ENCODE data around the gene STAT5B.

STAT5B gene

DNA sequence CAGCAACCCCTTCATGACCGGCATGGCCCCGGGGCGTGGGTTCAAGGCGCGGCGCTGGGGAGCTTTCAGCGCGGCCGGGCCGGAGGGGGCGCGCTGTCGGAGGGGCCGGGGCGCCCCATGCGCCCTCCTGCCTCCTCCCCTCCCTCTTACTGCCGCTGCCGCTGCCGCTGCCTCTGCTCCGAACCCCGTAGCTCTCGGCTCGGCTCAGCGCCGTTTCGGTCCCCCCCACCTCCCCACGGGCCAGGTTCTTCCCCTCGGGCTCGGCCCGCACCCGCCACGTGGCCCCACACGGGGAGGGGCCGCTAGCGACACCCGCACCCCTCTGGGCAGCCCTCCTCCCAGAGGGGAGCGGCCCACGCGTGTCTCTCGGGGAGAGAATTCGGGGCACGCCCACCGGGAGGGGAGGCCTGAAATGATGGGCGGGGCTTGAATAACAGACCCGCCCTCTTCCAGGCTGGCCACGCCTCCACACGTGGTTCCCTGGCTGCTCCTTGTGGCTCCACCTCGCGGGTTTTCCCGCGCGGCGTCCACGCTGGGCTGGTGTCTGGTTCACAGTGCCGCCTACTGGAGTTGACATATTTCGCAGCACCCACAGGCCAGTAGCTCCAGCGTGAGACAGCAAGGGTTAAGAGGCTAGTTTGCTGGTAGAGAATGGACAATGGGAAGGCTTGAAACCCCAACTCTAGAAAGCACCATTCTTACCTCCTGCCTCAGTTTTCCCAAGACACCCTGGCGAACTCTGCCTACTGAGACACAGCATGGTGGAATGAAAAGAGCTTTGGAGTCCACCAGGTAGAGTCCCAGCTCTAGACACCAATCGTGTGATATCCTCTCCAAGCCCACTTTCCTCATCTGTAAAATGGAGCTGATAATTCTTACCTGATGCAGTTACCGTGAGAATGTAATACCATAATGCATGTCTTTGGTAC, 95.0 kb downstream of the STAT5B start, which contains the start of gene KCNH4:
Gene KCNH4, minus strand, starts transcription at position 221 of the 929 bp plus-strand sequence. Its CDS starts 197 bp downstream, at position 24.
- in situ Hi-C loops (cut with HindIII; ENCODE audit: low sequenced_read_pairs) = no loop called here
- H3K4me3 ChIP-seq (ENCODE audit: low read depth, low read length) = no peak within 1 kb of the TSS
- no peak for DNase-seq (ENCODE audit: low read depth)
- TF ChIP-seq, protein P1, sequence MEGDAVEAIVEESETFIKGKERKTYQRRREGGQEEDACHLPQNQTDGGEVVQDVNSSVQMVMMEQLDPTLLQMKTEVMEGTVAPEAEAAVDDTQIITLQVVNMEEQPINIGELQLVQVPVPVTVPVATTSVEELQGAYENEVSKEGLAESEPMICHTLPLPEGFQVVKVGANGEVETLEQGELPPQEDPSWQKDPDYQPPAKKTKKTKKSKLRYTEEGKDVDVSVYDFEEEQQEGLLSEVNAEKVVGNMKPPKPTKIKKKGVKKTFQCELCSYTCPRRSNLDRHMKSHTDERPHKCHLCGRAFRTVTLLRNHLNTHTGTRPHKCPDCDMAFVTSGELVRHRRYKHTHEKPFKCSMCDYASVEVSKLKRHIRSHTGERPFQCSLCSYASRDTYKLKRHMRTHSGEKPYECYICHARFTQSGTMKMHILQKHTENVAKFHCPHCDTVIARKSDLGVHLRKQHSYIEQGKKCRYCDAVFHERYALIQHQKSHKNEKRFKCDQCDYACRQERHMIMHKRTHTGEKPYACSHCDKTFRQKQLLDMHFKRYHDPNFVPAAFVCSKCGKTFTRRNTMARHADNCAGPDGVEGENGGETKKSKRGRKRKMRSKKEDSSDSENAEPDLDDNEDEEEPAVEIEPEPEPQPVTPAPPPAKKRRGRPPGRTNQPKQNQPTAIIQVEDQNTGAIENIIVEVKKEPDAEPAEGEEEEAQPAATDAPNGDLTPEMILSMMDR (IDR thresholded peaks at IDR 0.05; ENCODE audit: low read depth, low read length, missing control alignments) = peak; percentile 37

DNA sequence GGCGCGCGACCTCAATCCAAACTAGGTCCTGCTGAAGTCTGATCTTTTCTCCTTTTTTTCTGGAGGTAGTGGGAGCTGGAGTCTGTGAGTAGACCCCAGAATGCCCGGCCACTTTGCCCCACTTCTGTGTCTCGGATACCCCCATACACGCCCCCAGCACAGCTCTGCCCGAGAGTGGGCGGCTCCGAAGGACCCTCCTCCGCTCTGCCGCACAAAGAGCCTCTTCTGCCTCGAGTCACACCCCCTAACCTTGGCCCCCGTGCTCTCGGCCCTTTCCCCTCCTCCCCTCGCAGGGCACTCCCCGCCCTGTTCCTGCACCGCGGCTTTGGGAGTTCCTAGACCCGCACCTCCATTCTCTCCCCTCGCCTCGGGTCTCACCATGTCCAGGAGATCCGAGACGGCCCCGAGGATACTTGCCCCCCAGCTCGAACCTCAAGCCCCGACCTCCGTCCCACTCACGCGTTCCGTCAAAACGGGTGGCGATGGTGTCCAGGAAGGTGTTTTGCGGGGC, 95.7 kb downstream of the STAT5B start:
- no peak overlapping the region for H3K4me3 ChIP-seq (ENCODE audit: low read depth, low read length)
- no peak for DNase-seq (ENCODE audit: low read depth)
- in situ Hi-C loops (cut with HindIII; ENCODE audit: low sequenced_read_pairs) = no loop called here
- TF ChIP-seq, protein P1 (IDR thresholded peaks at IDR 0.05; ENCODE audit: low read depth, low read length, missing control alignments) = no peak

DNA sequence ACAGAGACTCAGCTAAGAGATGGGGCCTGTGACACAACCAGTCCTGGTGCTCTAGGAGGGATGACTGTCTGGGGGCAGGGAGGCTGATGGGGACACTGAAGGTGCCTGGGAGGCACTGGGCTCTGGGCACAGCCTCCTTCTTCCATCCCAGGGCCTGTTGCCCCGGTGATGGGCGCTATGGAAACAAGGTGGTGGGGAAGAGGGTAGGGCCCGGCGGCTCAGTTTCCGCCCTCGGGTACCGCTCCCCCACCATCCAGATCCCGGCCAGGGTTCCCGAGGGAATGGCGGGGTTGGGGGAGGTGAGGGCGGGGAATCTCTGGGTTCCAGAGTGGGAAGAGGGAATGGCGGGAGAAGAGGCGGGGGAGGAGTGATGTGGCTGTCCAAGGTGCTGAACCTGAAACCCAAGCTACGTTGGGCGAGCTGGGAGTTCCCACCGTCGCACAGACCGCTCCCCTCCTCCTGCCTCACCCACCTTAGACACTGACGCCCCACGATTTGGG, 96.2 kb downstream of the STAT5B start:
- H3K4me3 ChIP-seq (ENCODE audit: low read depth, low read length) = no peak overlapping the region
- in situ Hi-C loops (cut with HindIII; ENCODE audit: low sequenced_read_pairs) = no loop called here
- TF ChIP-seq, protein P1 (IDR thresholded peaks at IDR 0.05; ENCODE audit: low read depth, low read length, missing control alignments) = no peak
- no peak for DNase-seq (ENCODE audit: low read depth)

DNA sequence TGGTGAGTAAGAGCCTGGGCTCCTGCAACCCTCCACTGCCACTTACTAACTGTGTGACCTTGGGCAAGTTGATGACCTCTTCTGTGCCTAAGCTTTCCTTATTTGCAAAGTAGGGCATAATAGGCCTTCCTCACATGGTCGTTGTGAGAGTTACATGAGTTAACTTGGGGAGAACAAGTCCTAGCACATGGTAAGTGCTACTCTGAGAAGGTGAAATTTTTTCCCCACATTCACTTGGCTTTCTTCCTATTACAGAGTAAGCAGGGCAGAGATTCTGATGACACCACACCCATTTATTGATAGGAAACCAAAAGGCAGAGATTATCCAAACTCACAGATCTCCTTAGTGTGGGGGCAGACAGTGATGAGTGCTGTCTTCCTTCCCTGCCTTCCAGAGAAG, 96.9 kb downstream of the STAT5B start:
- DNase-seq (ENCODE audit: low read depth) = no peak
- no peak overlapping the region for H3K4me3 ChIP-seq (ENCODE audit: low read depth, low read length)
- TF ChIP-seq, protein P1 (IDR thresholded peaks at IDR 0.05; ENCODE audit: low read depth, low read length, missing control alignments) = no peak
- in situ Hi-C loops (cut with HindIII; ENCODE audit: low sequenced_read_pairs) = no loop called here

DNA sequence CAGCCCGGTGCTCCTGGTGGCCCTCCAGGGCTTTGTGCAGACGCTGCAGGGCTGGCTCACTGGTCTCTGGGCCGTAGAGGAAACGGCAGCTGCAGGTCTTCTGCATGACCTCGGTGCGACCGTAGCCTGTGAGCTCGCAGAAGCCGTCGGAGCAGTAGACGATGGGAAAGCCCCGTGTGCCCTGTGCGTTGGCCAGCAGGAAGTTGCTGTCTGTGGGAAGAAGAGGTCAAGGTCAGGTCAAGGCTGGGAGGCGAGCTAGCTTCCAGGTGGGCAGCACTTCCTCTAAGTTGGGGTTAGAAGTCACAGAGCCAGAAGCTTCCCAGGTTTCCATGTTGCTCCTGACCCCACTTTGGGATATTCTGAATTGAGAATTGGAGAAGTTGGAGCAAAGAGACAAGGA, 97.4 kb downstream of the STAT5B start:
- H3K4me3 ChIP-seq (ENCODE audit: low read depth, low read length) = no peak overlapping the region
- in situ Hi-C loops (cut with HindIII; ENCODE audit: low sequenced_read_pairs) = no loop called here
- DNase-seq (ENCODE audit: low read depth) = no peak
- TF ChIP-seq, protein P1 (IDR thresholded peaks at IDR 0.05; ENCODE audit: low read depth, low read length, missing control alignments) = no peak

DNA sequence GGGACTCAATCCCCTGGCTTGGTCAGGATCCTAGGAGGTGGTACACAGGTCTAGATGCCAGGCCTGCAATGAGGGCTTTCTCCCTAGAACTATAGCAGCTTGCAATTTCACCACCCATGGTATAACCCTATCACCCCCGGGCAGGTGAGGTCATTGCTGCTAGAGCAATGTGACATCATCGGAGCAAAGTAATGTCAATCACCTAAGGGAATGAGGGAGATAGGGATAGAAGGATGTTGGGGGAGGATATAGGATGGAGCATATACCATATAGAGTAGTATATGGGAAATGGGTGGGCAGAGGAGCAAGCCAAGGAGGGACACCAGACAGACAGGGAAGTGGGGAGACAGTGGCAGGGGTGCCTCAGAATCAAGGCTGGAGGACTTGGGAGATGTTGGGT, 98.5 kb downstream of the STAT5B start:
- H3K4me3 ChIP-seq (ENCODE audit: low read depth, low read length) = no peak overlapping the region
- no peak for DNase-seq (ENCODE audit: low read depth)
- TF ChIP-seq, protein P1 (IDR thresholded peaks at IDR 0.05; ENCODE audit: low read depth, low read length, missing control alignments) = no peak
- in situ Hi-C loops (cut with HindIII; ENCODE audit: low sequenced_read_pairs) = no loop called here

Measured in astrocyte of the cerebellum (primary cell).